ENCODE measurements around the gene MDFIC. TPM values are rescaled to one million over a fixed set of nuclear protein-coding genes. Genes with fewer than 3 reads are reported as not detected.

MDFIC gene
- total RNA-seq, 1 experiment from 2014 or later: not detected

GRCh38 chr7:114944745-114945625, 23.1 kb downstream of the MDFIC start:
- H3K9me2 ChIP-seq (replicated peaks; ENCODE audit: insufficient read depth, low read length): no peaks in the 10 kb centered on the region
- H4K20me1 ChIP-seq (ENCODE audit: insufficient read depth, low read depth, low read length): no peaks in the 10 kb centered on the region
- H3K79me2 ChIP-seq (ENCODE audit: low read length): no peaks in the 10 kb centered on the region
- no peak overlapping the region for H3K4me2 ChIP-seq (ENCODE audit: low read depth, low read length, poor library complexity, severe bottlenecking)
- no peak overlapping the region for H3K27ac ChIP-seq (ENCODE audit: low read length)
- no peaks in the 10 kb centered on the region for H3K27me3 ChIP-seq (ENCODE audit: low read length)
- H2AFZ ChIP-seq (ENCODE audit: low read length): no peak overlapping the region
- no peaks in the 10 kb centered on the region for H3K36me3 ChIP-seq (ENCODE audit: insufficient read depth, low read length)
- no peak for DNase-seq
- no peak overlapping the region for H3K9ac ChIP-seq (ENCODE audit: low read length)
- H3K4me3 ChIP-seq (ENCODE audit: low read length): no peak overlapping the region
- H3K9me3 ChIP-seq (ENCODE audit: low read length): peaks cover 21% of the 10 kb centered on the region
- H3K4me1 ChIP-seq (ENCODE audit: low read length): no peaks in the 10 kb centered on the region

GRCh38 chr7:114949231-114949630, 27.3 kb downstream of the MDFIC start:
- Histone ChIP-seq H4K20me1 (ENCODE audit: insufficient read depth, low read depth, low read length) (no peaks in the 10 kb centered on the region), H3K4me1 (ENCODE audit: low read length) (no peaks in the 10 kb centered on the region), H2AFZ (ENCODE audit: low read length) (no peak overlapping the region), H3K9me3 (ENCODE audit: low read length) (peaks cover 23% of the 10 kb centered on the region), H3K27me3 (ENCODE audit: low read length) (no peaks in the 10 kb centered on the region), H3K27ac (ENCODE audit: low read length) (no peak overlapping the region), H3K9ac (ENCODE audit: low read length) (no peak overlapping the region), H3K79me2 (ENCODE audit: low read length) (no peaks in the 10 kb centered on the region), H3K4me2 (ENCODE audit: low read depth, low read length, poor library complexity, severe bottlenecking) (no peak overlapping the region), H3K36me3 (ENCODE audit: insufficient read depth, low read length) (no peaks in the 10 kb centered on the region), H3K9me2 (replicated peaks; ENCODE audit: insufficient read depth, low read length) (no peaks in the 10 kb centered on the region), H3K4me3 (ENCODE audit: low read length) (no peak overlapping the region)
- no peak for DNase-seq

GRCh38 chr7:114952296-114952695, 30.4 kb downstream of the MDFIC start:
- Histone ChIP-seq H3K79me2 (ENCODE audit: low read length) (no peaks in the 10 kb centered on the region), H3K9me3 (ENCODE audit: low read length) (peaks cover 20% of the 10 kb centered on the region), H2AFZ (ENCODE audit: low read length) (no peak overlapping the region), H3K4me3 (ENCODE audit: low read length) (no peak overlapping the region), H3K27ac (ENCODE audit: low read length) (no peak overlapping the region), H3K9ac (ENCODE audit: low read length) (no peak overlapping the region), H4K20me1 (ENCODE audit: insufficient read depth, low read depth, low read length) (no peaks in the 10 kb centered on the region), H3K27me3 (ENCODE audit: low read length) (no peaks in the 10 kb centered on the region), H3K4me2 (ENCODE audit: low read depth, low read length, poor library complexity, severe bottlenecking) (no peak overlapping the region), H3K9me2 (replicated peaks; ENCODE audit: insufficient read depth, low read length) (no peaks in the 10 kb centered on the region), H3K4me1 (ENCODE audit: low read length) (no peaks in the 10 kb centered on the region), H3K36me3 (ENCODE audit: insufficient read depth, low read length) (no peaks in the 10 kb centered on the region)
- no peak for DNase-seq

GRCh38 chr7:114953724-114954123, 31.8 kb downstream of the MDFIC start:
- H4K20me1 ChIP-seq (ENCODE audit: insufficient read depth, low read depth, low read length): no peaks in the 10 kb centered on the region
- H3K4me1 ChIP-seq (ENCODE audit: low read length): no peaks in the 10 kb centered on the region
- no peaks in the 10 kb centered on the region for H3K9me2 ChIP-seq (replicated peaks; ENCODE audit: insufficient read depth, low read length)
- no peaks in the 10 kb centered on the region for H3K27me3 ChIP-seq (ENCODE audit: low read length)
- H3K4me2 ChIP-seq (ENCODE audit: low read depth, low read length, poor library complexity, severe bottlenecking): no peak overlapping the region
- no peak overlapping the region for H2AFZ ChIP-seq (ENCODE audit: low read length)
- no peak overlapping the region for H3K27ac ChIP-seq (ENCODE audit: low read length)
- no peaks in the 10 kb centered on the region for H3K79me2 ChIP-seq (ENCODE audit: low read length)
- no peak overlapping the region for H3K4me3 ChIP-seq (ENCODE audit: low read length)
- no peak overlapping the region for H3K9ac ChIP-seq (ENCODE audit: low read length)
- no peaks in the 10 kb centered on the region for H3K36me3 ChIP-seq (ENCODE audit: insufficient read depth, low read length)
- DNase-seq: no peak
- peaks cover 12% of the 10 kb centered on the region for H3K9me3 ChIP-seq (ENCODE audit: low read length)

GRCh38 chr7:114956702-114957101, 34.8 kb downstream of the MDFIC start:
- Histone ChIP-seq H3K36me3 (ENCODE audit: insufficient read depth, low read length) (no peaks in the 10 kb centered on the region), H3K79me2 (ENCODE audit: low read length) (no peaks in the 10 kb centered on the region), H3K4me1 (ENCODE audit: low read length) (no peaks in the 10 kb centered on the region), H3K27me3 (ENCODE audit: low read length) (no peaks in the 10 kb centered on the region), H3K27ac (ENCODE audit: low read length) (no peak overlapping the region), H3K4me2 (ENCODE audit: low read depth, low read length, poor library complexity, severe bottlenecking) (no peak overlapping the region), H3K9me2 (replicated peaks; ENCODE audit: insufficient read depth, low read length) (no peaks in the 10 kb centered on the region), H3K9me3 (ENCODE audit: low read length) (peaks cover 13% of the 10 kb centered on the region), H4K20me1 (ENCODE audit: insufficient read depth, low read depth, low read length) (no peaks in the 10 kb centered on the region), H3K4me3 (ENCODE audit: low read length) (no peak overlapping the region), H3K9ac (ENCODE audit: low read length) (no peak overlapping the region), H2AFZ (ENCODE audit: low read length) (no peak overlapping the region)
- no peak for DNase-seq

GRCh38 chr7:114957444-114957843, 35.5 kb downstream of the MDFIC start:
- Histone ChIP-seq H3K9me2 (replicated peaks; ENCODE audit: insufficient read depth, low read length) (no peaks in the 10 kb centered on the region), H3K9ac (ENCODE audit: low read length) (no peak overlapping the region), H3K79me2 (ENCODE audit: low read length) (no peaks in the 10 kb centered on the region), H3K4me2 (ENCODE audit: low read depth, low read length, poor library complexity, severe bottlenecking) (no peak overlapping the region), H3K36me3 (ENCODE audit: insufficient read depth, low read length) (no peaks in the 10 kb centered on the region), H2AFZ (ENCODE audit: low read length) (no peak overlapping the region), H3K9me3 (ENCODE audit: low read length) (peaks cover 13% of the 10 kb centered on the region), H3K27ac (ENCODE audit: low read length) (no peak overlapping the region), H3K4me1 (ENCODE audit: low read length) (no peaks in the 10 kb centered on the region), H4K20me1 (ENCODE audit: insufficient read depth, low read depth, low read length) (no peaks in the 10 kb centered on the region), H3K4me3 (ENCODE audit: low read length) (no peak overlapping the region), H3K27me3 (ENCODE audit: low read length) (no peaks in the 10 kb centered on the region)
- no peak for DNase-seq

- Histone ChIP-seq H3K4me1 (ENCODE audit: low read length) (no peaks in the 10 kb centered on the region), H3K79me2 (ENCODE audit: low read length) (no peaks in the 10 kb centered on the region), H3K9me3 (ENCODE audit: low read length) (peaks cover 15% of the 10 kb centered on the region), H3K4me3 (ENCODE audit: low read length) (no peak overlapping the region), H3K9ac (ENCODE audit: low read length) (no peak overlapping the region), H3K4me2 (ENCODE audit: low read depth, low read length, poor library complexity, severe bottlenecking) (no peak overlapping the region), H2AFZ (ENCODE audit: low read length) (no peak overlapping the region), H3K27ac (ENCODE audit: low read length) (no peak overlapping the region), H3K36me3 (ENCODE audit: insufficient read depth, low read length) (no peaks in the 10 kb centered on the region), H3K27me3 (ENCODE audit: low read length) (no peaks in the 10 kb centered on the region), H4K20me1 (ENCODE audit: insufficient read depth, low read depth, low read length) (no peaks in the 10 kb centered on the region), H3K9me2 (replicated peaks; ENCODE audit: insufficient read depth, low read length) (no peaks in the 10 kb centered on the region)
- no peak for DNase-seq
Measured at GRCh38 chr7:114959931-114960330, 38.0 kb downstream of the MDFIC start.

- Histone ChIP-seq H3K36me3 (ENCODE audit: insufficient read depth, low read length) (no peaks in the 10 kb centered on the region), H3K9me3 (ENCODE audit: low read length) (peaks cover 16% of the 10 kb centered on the region; the same call in 1 of the 2 replicates), H3K4me2 (ENCODE audit: low read depth, low read length, poor library complexity, severe bottlenecking) (no peak overlapping the region), H4K20me1 (ENCODE audit: insufficient read depth, low read depth, low read length) (no peaks in the 10 kb centered on the region), H3K9ac (ENCODE audit: low read length) (no peak overlapping the region), H3K79me2 (ENCODE audit: low read length) (no peaks in the 10 kb centered on the region), H3K27ac (ENCODE audit: low read length) (no peak overlapping the region), H3K9me2 (replicated peaks; ENCODE audit: insufficient read depth, low read length) (no peaks in the 10 kb centered on the region), H2AFZ (ENCODE audit: low read length) (no peak overlapping the region), H3K4me1 (ENCODE audit: low read length) (no peaks in the 10 kb centered on the region), H3K27me3 (ENCODE audit: low read length) (no peaks in the 10 kb centered on the region), H3K4me3 (ENCODE audit: low read length) (no peak overlapping the region)
- no peak for DNase-seq
Measured at GRCh38 chr7:114962441-114962840, 40.5 kb downstream of the MDFIC start.
